ENCODE measurements around the gene RBPJL.

Gene RBPJL

DNA sequence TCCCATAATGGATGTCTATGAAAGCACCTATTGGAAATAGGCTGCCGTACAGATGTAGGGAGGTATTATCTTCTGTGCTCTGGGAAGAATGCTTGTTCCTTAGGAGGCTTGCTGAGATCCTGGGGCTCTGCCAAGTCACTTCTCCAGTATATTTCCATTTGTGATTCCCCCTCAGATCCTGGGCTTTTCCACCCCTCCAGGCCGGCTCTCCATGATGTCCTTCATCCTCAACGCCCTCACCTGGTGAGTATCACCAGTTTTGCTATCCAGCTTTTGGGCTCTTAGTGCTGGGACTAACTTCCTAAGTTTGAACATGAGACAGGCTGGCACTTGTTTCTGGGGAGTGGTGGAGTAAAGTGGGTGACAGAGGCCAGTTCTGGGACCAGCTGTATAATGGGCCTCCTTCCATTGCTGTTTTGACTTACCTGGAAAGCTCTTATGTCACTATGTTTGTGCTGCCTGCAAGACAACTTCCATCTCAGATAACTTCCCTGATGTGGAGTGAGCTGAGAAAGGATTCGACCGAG, 58.9 kb downstream of the RBPJL start:
- DNase-seq (ENCODE audit: low read depth), result no peak
- TF ChIP-seq, protein P1, sequence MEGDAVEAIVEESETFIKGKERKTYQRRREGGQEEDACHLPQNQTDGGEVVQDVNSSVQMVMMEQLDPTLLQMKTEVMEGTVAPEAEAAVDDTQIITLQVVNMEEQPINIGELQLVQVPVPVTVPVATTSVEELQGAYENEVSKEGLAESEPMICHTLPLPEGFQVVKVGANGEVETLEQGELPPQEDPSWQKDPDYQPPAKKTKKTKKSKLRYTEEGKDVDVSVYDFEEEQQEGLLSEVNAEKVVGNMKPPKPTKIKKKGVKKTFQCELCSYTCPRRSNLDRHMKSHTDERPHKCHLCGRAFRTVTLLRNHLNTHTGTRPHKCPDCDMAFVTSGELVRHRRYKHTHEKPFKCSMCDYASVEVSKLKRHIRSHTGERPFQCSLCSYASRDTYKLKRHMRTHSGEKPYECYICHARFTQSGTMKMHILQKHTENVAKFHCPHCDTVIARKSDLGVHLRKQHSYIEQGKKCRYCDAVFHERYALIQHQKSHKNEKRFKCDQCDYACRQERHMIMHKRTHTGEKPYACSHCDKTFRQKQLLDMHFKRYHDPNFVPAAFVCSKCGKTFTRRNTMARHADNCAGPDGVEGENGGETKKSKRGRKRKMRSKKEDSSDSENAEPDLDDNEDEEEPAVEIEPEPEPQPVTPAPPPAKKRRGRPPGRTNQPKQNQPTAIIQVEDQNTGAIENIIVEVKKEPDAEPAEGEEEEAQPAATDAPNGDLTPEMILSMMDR (IDR thresholded peaks at IDR 0.05; ENCODE audit: insufficient read depth, low read depth, low read length, missing control alignments), result no peak
- H3K4me3 ChIP-seq (ENCODE audit: low read depth, low read length), result no peak overlapping the region

DNA sequence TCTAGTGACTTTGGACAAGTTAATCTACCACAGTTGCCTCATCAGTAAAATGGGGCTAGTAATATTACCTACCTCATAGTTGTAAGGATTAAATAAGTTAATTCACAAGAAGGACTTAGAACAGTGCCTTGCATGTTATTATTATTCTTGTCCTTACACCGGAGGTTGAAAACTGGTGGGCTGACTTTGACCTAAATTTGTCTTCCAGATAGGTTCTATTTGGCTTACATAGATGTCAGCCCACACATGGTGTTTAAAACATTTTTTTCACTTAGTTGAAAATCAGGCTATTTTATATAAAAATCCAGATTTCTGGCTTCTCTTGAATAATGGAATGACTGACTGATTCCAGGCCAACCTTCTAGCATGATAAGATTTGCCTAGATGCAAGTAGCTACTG, 59.6 kb downstream of the RBPJL start:
- H3K4me3 ChIP-seq (ENCODE audit: low read depth, low read length), result no peak overlapping the region
- TF ChIP-seq, protein P1 (IDR thresholded peaks at IDR 0.05; ENCODE audit: insufficient read depth, low read depth, low read length, missing control alignments), result no peak
- no peak for DNase-seq (ENCODE audit: low read depth)

DNA sequence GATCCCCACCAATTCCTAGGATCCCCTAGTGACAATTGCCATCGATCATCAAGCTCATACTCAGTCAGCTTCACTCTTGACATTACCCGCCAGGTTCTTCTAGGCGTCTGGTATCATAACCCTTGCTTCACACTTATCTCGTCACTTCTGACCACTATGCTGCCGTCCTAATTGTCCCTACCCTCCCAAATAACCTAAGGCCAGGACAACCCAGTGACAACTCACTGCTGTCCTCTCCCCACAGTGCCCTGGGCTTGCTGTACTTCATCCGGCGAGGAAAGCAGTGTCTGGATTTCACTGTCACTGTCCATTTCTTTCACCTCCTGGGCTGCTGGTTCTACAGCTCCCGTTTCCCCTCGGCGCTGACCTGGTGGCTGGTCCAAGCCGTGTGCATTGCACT, 60.0 kb downstream of the RBPJL start:
- TF ChIP-seq, protein P1 (IDR thresholded peaks at IDR 0.05; ENCODE audit: insufficient read depth, low read depth, low read length, missing control alignments), result no peak
- no peak overlapping the region for H3K4me3 ChIP-seq (ENCODE audit: low read depth, low read length)
- DNase-seq (ENCODE audit: low read depth), result no peak

DNA sequence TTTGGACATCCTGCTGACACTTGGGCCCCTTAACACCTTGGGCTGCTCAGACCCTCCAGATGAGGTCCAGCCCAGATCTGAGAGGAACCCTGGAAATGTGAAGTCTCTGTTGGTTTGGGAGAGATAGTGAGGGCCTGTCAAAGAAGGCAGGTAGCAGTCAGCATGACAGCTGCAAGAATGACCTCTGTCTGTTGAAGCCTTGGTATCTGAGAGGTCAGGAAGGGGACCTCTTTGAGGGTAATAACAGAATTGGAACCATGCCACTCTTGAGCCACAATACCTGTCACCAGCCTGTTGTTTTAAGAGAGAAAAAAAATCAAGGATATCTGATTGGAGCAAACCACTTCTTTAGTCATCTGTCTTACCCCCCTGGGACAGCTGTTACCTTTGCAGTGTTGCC, 60.5 kb downstream of the RBPJL start:
- TF ChIP-seq, protein P1 (IDR thresholded peaks at IDR 0.05; ENCODE audit: insufficient read depth, low read depth, low read length, missing control alignments), result no peak
- DNase-seq (ENCODE audit: low read depth), result no peak
- H3K4me3 ChIP-seq (ENCODE audit: low read depth, low read length), result no peak overlapping the region
